HG02642 (cell line): Measurements from ENCODE around the gene EPHA1.

Experiments used
- ATAC-seq: cut with Tn5 transposase; IDR thresholded peaks from one replicate; pipeline ENCODE4 v1.9.1; 2021; ENCODE audit warnings: mild to moderate bottlenecking; ENCODE audit not compliant: unreplicated experiment, poor library complexity

The EPHA1 gene

DNA sequence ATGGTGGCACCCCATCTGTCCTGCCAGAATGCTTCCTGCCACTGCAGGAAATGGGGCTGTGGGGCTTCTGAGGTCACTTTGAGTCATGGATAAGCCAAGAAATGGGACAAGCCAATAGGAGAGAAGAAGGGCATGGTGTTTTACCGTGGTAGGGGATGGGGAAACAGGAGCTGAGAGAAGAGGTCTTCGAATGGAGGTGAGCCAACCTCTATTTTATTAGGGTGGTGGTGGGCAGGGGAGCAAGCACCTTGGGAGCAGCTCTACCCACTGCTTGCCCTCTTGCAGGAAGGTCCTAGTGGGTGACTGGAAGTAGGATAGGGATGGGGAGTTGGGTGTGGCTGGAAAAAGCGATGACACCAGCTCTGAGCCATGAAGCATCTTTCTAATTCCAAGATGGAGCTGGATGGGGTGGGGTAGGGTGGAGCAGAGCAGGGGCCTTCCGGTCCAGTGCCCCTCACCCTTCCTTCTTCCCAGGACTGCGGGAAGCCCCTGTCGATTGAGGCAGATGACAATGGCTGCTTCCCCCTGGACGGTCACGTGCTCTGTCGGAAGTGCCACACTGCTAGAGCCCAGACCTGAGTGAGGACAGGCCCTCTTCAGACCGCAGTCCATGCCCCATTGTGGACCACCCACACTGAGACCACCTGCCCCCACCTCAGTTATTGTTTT lies 18.4 kb downstream of the EPHA1 start:
- no peak for ATAC-seq

- no peak for ATAC-seq
Observed at GRCh38 chr7:143389316-143390103, 19.1 kb downstream of the EPHA1 start.

- no peak for ATAC-seq
Observed at GRCh38 chr7:143388491-143389101, 20.1 kb downstream of the EPHA1 start.

DNA sequence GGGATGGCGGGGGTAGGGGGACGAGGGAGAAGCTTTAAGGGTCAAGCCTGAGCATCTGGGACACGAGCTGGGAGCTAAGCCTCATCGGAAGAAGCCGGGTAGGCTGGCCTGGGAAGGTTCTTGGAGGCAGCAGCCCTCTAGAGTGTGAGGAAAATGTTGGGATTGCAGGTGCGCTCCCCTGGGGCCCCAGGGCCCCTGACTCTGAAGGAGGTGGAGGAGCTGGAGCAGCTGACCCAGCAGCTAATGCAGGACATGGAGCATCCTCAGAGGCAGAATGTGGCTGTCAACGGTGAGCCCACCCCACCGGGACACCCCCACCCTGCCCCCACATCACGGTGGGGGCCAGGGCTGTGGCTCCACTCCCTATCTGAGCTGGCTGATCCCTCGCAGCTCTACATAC lies 20.6 kb downstream of the EPHA1 start:
- no peak for ATAC-seq

GRCh38 chr7:143387156-143387975 lies 21.3 kb downstream of the EPHA1 start:
- no peak for ATAC-seq

- no peak for ATAC-seq
Observed at GRCh38 chr7:143385891-143386781, 22.5 kb downstream of the EPHA1 start.

DNA sequence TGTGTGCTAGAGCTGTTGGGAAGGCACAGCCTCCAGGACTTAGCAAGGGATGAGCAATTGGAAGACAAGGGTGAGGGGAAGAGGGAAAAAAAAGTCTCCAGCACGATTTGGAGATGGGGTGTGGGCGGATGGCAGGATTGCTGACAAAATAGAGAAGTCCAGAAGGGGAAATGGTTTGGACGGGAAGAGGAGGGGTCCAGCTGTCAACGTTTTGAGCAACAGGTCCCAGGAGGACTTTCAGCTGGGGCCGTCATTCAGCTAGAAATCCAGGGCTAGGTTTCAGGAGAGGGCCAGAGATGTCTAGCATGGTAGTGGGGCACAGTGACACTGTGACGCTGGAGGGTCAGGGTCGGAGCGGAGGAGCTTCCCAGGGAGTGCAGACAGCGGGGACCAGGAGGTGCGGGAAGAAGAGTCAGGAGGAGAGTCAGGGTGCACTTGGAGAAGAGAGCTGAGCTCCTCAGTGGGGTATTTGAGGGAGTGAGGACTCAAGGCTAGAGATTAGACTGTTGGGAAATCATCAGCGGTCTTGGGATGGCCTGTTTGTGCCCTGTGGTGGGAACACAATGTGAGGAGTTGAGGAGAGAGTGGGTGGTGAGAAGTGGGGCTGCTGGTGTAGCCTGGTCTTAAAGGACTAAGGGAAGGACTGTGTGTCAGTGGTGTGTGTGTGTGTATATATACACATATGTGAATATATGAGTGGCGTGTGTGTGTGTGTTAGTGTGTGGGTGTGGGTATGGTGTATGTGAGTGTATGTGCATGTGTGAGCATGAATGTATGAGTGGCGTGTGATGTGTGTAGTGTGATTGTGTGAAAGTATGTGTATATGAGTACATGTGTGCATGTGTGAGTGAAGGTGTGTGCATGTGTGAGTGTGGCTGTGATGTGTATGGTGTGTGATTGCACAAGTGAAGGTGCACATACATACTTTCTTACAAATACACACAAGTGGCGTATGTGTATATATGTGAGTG lies 23.7 kb downstream of the EPHA1 start:
- ATAC-seq, result no peak

GRCh38 chr7:143384148-143384547 lies 24.5 kb downstream of the EPHA1 start:
- ATAC-seq, result no peak

GRCh38 chr7:143383642-143383957 lies 25.1 kb downstream of the EPHA1 start:
- no peak for ATAC-seq

DNA sequence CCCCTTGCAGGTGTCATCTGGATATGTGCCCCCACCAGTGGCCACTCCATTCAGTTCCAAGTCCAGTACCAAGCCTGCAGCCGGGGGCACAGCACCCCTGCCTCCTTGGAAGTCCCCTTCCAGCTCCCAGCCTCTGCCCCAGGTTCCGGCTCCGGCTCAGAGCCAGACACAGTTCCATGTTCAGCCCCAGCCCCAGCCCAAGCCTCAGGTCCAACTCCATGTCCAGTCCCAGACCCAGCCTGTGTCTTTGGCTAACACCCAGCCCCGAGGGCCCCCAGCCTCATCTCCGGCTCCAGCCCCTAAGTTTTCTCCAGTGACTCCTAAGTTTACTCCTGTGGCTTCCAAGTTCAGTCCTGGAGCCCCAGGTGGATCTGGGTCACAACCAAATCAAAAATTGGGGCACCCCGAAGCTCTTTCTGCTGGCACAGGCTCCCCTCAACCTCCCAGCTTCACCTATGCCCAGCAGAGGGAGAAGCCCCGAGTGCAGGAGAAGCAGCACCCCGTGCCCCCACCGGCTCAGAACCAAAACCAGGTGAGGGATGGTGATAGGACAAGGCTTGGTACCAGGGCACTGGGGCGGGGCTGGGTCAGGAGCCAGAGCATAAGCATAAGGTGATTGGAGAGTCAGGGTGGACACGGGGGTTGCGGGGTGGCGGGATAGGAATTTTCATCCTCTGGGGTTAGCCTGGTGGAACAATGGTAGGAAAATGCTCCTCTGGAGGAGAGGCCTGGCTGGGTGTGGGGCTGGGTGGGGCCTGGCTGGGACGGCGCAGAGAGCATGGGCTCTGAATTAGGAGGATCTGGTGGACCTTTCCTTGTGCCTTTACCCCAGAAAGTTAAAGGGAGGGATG lies 25.6 kb downstream of the EPHA1 start:
- ATAC-seq, result no peak

GRCh38 chr7:143382126-143382790 lies 26.4 kb downstream of the EPHA1 start:
- no peak for ATAC-seq

- peak; percentile 14 for ATAC-seq
Observed at GRCh38 chr7:143381427-143382125, 27.1 kb downstream of the EPHA1 start.

DNA sequence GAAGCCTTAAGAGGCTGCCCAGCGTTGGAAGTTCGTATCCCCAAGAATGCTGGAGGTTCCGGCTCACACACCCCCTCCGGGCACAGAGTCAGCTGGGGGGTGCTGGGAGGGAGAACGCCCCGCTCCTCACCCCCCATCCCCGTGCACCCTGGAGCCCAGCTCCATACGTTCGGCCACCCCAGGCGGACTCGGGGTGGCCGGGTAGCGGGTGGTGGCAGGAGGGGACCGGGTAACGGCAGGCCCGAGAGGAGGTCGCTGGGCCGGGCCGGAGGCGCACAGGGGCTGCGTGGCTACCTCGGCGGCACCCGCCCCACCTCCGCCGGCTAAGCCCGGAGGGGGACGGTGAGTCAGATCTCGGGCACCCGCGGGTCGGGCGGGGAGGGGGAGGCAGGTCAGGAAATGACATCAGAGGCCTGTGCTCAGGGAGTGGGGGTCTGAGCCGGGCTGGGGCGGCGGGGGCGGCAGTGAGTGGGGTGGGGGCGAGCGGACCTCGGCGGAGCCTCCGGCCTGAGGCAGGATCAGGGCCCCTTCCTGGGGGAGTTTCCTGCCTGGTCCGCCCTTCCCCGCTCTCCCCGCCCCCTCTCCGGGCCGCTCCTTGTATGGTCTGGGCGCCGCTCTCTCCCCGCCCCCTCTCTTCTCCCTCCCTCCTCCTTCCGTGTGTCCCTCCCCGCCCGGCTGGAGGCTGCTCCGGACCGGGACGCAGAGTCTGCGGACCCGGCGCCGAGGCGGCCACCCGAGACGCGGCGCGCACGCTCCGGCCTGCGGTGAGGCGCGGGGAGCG lies 27.8 kb downstream of the EPHA1 start, which contains the start of gene ZYX:
Gene ZYX (plus strand): TSS at position 700 of the 781 bp plus-strand sequence. CDS start 227 bp downstream, outside the sequence.
- ATAC-seq, result peak; percentile 83

GRCh38 chr7:143380260-143380645 lies 28.4 kb downstream of the EPHA1 start:
- ATAC-seq, result peak; percentile 60

DNA sequence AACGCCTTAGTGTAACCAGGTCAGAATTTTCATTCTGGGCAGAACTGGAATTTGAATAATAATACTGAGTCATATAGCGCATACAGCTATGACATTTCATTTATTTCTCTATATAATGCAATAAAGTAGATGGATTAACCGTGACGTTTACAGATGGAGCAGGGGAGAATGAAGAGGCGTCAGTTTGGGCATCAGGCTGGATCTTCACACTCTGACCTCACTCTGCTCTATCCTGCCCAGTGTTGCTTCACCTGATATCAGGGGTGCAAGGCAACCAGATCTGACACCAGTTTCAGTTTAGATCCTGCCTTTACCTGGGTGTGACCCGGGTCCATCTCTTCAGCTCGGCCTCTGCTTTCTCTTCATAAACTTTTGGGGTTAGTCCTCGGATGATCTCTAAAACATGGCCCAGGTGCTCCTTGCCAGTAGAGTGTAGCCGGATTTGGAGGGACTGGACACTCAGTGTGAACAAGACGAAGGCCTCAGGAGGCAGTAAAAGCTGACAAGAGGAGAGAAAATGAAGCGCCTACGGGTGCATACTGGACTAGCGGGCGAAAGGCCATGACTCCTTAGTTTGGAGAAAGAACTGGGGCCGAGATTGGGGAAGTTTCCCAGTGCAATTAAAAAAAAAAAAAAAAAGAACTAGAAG lies 28.9 kb downstream of the EPHA1 start:
- peak; percentile 1 for ATAC-seq
